Measurements from ENCODE around the gene PTPN20. TPM values are rescaled to one million over a fixed set of nuclear protein-coding genes. Genes with fewer than 3 reads are reported as not detected.

Gene PTPN20
- total RNA-seq, 1 donor from 2014 or later = 3.7 TPM

- no peaks in the 10 kb centered on the region for H3K36me3 ChIP-seq (ENCODE audit: control insufficient read depth in 3 of 3, insufficient read depth in 3 of 3, low read length in 3 of 3)
- H3K4me3 ChIP-seq (ENCODE audit: low read length in 3 of 3) = no peak overlapping the region
- no peak overlapping the region for H3K9ac ChIP-seq (ENCODE audit: low read depth in 1 of 3, low read length in 3 of 3)
- H3K4me1 ChIP-seq (ENCODE audit: control insufficient read depth in 3 of 3, insufficient read depth in 3 of 3, low read length in 3 of 3) = peaks cover 9 to 21% (median 11%) of the 10 kb centered on the region in 3 donors
- no peaks in the 10 kb centered on the region for H3K27me3 ChIP-seq (ENCODE audit: control insufficient read depth in 3 of 3, insufficient read depth in 3 of 3, low read length in 3 of 3)
- H3K27ac ChIP-seq (ENCODE audit: low read depth, low read length) = no peak overlapping the region
- H3K9me3 ChIP-seq (ENCODE audit: control insufficient read depth in 3 of 3, low read length in 3 of 3) = no peaks in the 10 kb centered on the region
Observed at GRCh38 chr10:47040681-47041080, 129.5 kb downstream of the PTPN20 start.

- Histone ChIP-seq H3K9ac (ENCODE audit: low read depth in 1 of 3, low read length in 3 of 3) (no peak overlapping the region), H3K36me3 (ENCODE audit: control insufficient read depth in 3 of 3, insufficient read depth in 3 of 3, low read length in 3 of 3) (no peaks in the 10 kb centered on the region), H3K4me3 (ENCODE audit: low read length in 3 of 3) (no peak overlapping the region), H3K9me3 (ENCODE audit: control insufficient read depth in 3 of 3, low read length in 3 of 3) (no peaks in the 10 kb centered on the region), H3K27me3 (ENCODE audit: control insufficient read depth in 3 of 3, insufficient read depth in 3 of 3, low read length in 3 of 3) (no peaks in the 10 kb centered on the region), H3K27ac (ENCODE audit: low read depth, low read length) (no peak overlapping the region), H3K4me1 (ENCODE audit: control insufficient read depth in 3 of 3, insufficient read depth in 3 of 3, low read length in 3 of 3) (peaks cover 9 to 21% (median 11%) of the 10 kb centered on the region in 3 donors)
Observed at GRCh38 chr10:47041396-47042198, 130.4 kb downstream of the PTPN20 start.

GRCh38 chr10:47042199-47042473 is 130.9 kb downstream of the PTPN20 start:
- no peak overlapping the region for H3K27ac ChIP-seq (ENCODE audit: low read depth, low read length)
- H3K4me1 ChIP-seq (ENCODE audit: control insufficient read depth in 3 of 3, insufficient read depth in 3 of 3, low read length in 3 of 3) = peaks cover 9 to 21% (median 11%) of the 10 kb centered on the region in 3 donors

GRCh38 chr10:47042780-47043750 is 131.8 kb downstream of the PTPN20 start:
- H3K27ac ChIP-seq (ENCODE audit: low read depth, low read length) = no peak overlapping the region
- H3K4me1 ChIP-seq (ENCODE audit: control insufficient read depth in 3 of 3, insufficient read depth in 3 of 3, low read length in 3 of 3) = peaks cover 7 to 21% (median 15%) of the 10 kb centered on the region in 3 donors
- H3K36me3 ChIP-seq (ENCODE audit: control insufficient read depth in 3 of 3, insufficient read depth in 3 of 3, low read length in 3 of 3) = no peaks in the 10 kb centered on the region
- H3K9ac ChIP-seq (ENCODE audit: low read depth in 1 of 3, low read length in 3 of 3) = no peak overlapping the region
- peaks cover 0 to 4% (median 0%) of the 10 kb centered on the region in 3 donors for H3K27me3 ChIP-seq (ENCODE audit: control insufficient read depth in 3 of 3, insufficient read depth in 3 of 3, low read length in 3 of 3)
- H3K4me3 ChIP-seq (ENCODE audit: low read length in 3 of 3) = no peak overlapping the region
- H3K9me3 ChIP-seq (ENCODE audit: control insufficient read depth in 3 of 3, low read length in 3 of 3) = no peaks in the 10 kb centered on the region

More at GRCh38 chr10:47042199-47042473, 130.9 kb downstream of the PTPN20 start:
- no peaks in the 10 kb centered on the region for H3K9me3 ChIP-seq (ENCODE audit: control insufficient read depth in 3 of 3, low read length in 3 of 3)
- H3K36me3 ChIP-seq (ENCODE audit: control insufficient read depth in 3 of 3, insufficient read depth in 3 of 3, low read length in 3 of 3) = no peaks in the 10 kb centered on the region
- no peak overlapping the region for H3K4me3 ChIP-seq (ENCODE audit: low read length in 3 of 3)
- peaks cover 0 to 2% (median 0%) of the 10 kb centered on the region in 3 donors for H3K27me3 ChIP-seq (ENCODE audit: control insufficient read depth in 3 of 3, insufficient read depth in 3 of 3, low read length in 3 of 3)
- H3K9ac ChIP-seq (ENCODE audit: low read depth in 1 of 3, low read length in 3 of 3) = no peak overlapping the region

GRCh38 chr10:47043928-47044538 is 132.8 kb downstream of the PTPN20 start:
- Histone ChIP-seq H3K27ac (ENCODE audit: low read depth, low read length) (no peak overlapping the region), H3K4me1 (ENCODE audit: control insufficient read depth in 3 of 3, insufficient read depth in 3 of 3, low read length in 3 of 3) (peaks cover 6 to 17% (median 12%) of the 10 kb centered on the region in 3 donors), H3K4me3 (ENCODE audit: low read length in 3 of 3) (no peak overlapping the region), H3K9me3 (ENCODE audit: control insufficient read depth in 3 of 3, low read length in 3 of 3) (no peaks in the 10 kb centered on the region), H3K27me3 (ENCODE audit: control insufficient read depth in 3 of 3, insufficient read depth in 3 of 3, low read length in 3 of 3) (peaks cover 0 to 4% (median 0%) of the 10 kb centered on the region in 3 donors), H3K9ac (ENCODE audit: low read depth in 1 of 3, low read length in 3 of 3) (no peak overlapping the region), H3K36me3 (ENCODE audit: control insufficient read depth in 3 of 3, insufficient read depth in 3 of 3, low read length in 3 of 3) (no peaks in the 10 kb centered on the region)

GRCh38 chr10:47044741-47045140 is 133.5 kb downstream of the PTPN20 start:
- H3K9me3 ChIP-seq (ENCODE audit: control insufficient read depth in 3 of 3, low read length in 3 of 3) = no peaks in the 10 kb centered on the region
- peaks cover 3 to 12% (median 5%) of the 10 kb centered on the region in 3 donors for H3K4me1 ChIP-seq (ENCODE audit: control insufficient read depth in 3 of 3, insufficient read depth in 3 of 3, low read length in 3 of 3)
- no peak overlapping the region for H3K4me3 ChIP-seq (ENCODE audit: low read length in 3 of 3)
- no peaks in the 10 kb centered on the region for H3K36me3 ChIP-seq (ENCODE audit: control insufficient read depth in 3 of 3, insufficient read depth in 3 of 3, low read length in 3 of 3)
- no peak overlapping the region for H3K27ac ChIP-seq (ENCODE audit: low read depth, low read length)
- peaks cover 0 to 4% (median 0%) of the 10 kb centered on the region in 3 donors for H3K27me3 ChIP-seq (ENCODE audit: control insufficient read depth in 3 of 3, insufficient read depth in 3 of 3, low read length in 3 of 3)
- no peak overlapping the region for H3K9ac ChIP-seq (ENCODE audit: low read depth in 1 of 3, low read length in 3 of 3)

- Histone ChIP-seq H3K27ac (ENCODE audit: low read depth, low read length) (no peak overlapping the region), H3K9ac (ENCODE audit: low read depth in 1 of 3, low read length in 3 of 3) (no peak overlapping the region), H3K36me3 (ENCODE audit: control insufficient read depth in 3 of 3, insufficient read depth in 3 of 3, low read length in 3 of 3) (no peaks in the 10 kb centered on the region), H3K4me3 (ENCODE audit: low read length in 3 of 3) (no peak overlapping the region), H3K9me3 (ENCODE audit: control insufficient read depth in 3 of 3, low read length in 3 of 3) (no peaks in the 10 kb centered on the region), H3K4me1 (ENCODE audit: control insufficient read depth in 3 of 3, insufficient read depth in 3 of 3, low read length in 3 of 3) (peaks cover 3 to 10% (median 9%) of the 10 kb centered on the region in 3 donors), H3K27me3 (ENCODE audit: control insufficient read depth in 3 of 3, insufficient read depth in 3 of 3, low read length in 3 of 3) (peaks cover 0 to 4% (median 0%) of the 10 kb centered on the region in 3 donors)
Observed at GRCh38 chr10:47045331-47045861, 134.2 kb downstream of the PTPN20 start.

GRCh38 chr10:47046321-47047126 is 135.3 kb downstream of the PTPN20 start:
- Histone ChIP-seq H3K27ac (ENCODE audit: low read depth, low read length) (no peak overlapping the region), H3K4me1 (ENCODE audit: control insufficient read depth in 3 of 3, insufficient read depth in 3 of 3, low read length in 3 of 3) (peaks cover 3 to 17% (median 14%) of the 10 kb centered on the region in 3 donors), H3K36me3 (ENCODE audit: control insufficient read depth in 3 of 3, insufficient read depth in 3 of 3, low read length in 3 of 3) (no peaks in the 10 kb centered on the region), H3K9me3 (ENCODE audit: control insufficient read depth in 3 of 3, low read length in 3 of 3) (no peaks in the 10 kb centered on the region), H3K27me3 (ENCODE audit: control insufficient read depth in 3 of 3, insufficient read depth in 3 of 3, low read length in 3 of 3) (peaks cover 0 to 4% (median 0%) of the 10 kb centered on the region in 3 donors), H3K4me3 (ENCODE audit: low read length in 3 of 3) (no peak overlapping the region), H3K9ac (ENCODE audit: low read depth in 1 of 3, low read length in 3 of 3) (no peak overlapping the region)

- no peak overlapping the region for H3K27ac ChIP-seq (ENCODE audit: low read depth, low read length)
- H3K9ac ChIP-seq (ENCODE audit: low read depth in 1 of 3, low read length in 3 of 3) = no peak overlapping the region
- no peaks in the 10 kb centered on the region for H3K9me3 ChIP-seq (ENCODE audit: control insufficient read depth in 3 of 3, low read length in 3 of 3)
- H3K4me1 ChIP-seq (ENCODE audit: control insufficient read depth in 3 of 3, insufficient read depth in 3 of 3, low read length in 3 of 3) = peaks cover 0 to 17% (median 12%) of the 10 kb centered on the region in 3 donors
- no peak overlapping the region for H3K4me3 ChIP-seq (ENCODE audit: low read length in 3 of 3)
- H3K36me3 ChIP-seq (ENCODE audit: control insufficient read depth in 3 of 3, insufficient read depth in 3 of 3, low read length in 3 of 3) = no peaks in the 10 kb centered on the region
- peaks cover 0 to 4% (median 0%) of the 10 kb centered on the region in 3 donors for H3K27me3 ChIP-seq (ENCODE audit: control insufficient read depth in 3 of 3, insufficient read depth in 3 of 3, low read length in 3 of 3)
Observed at GRCh38 chr10:47047127-47047504, 135.9 kb downstream of the PTPN20 start.

All from skeletal muscle tissue (tissue), 4 donors.